HG03442 (cell line): ENCODE results near the gene MGAT5B.

Source experiments
- ATAC-seq: cut with Tn5 transposase; IDR thresholded peaks from one replicate; pipeline ENCODE4 v1.9.1; 2021; ENCODE audit warnings: mild to moderate bottlenecking, moderate library complexity; ENCODE audit not compliant: unreplicated experiment

Gene MGAT5B

GRCh38 chr17:76903631-76904030, 35.4 kb downstream of the MGAT5B start:
- no peak for ATAC-seq

GRCh38 chr17:76904116-76904515, 35.9 kb downstream of the MGAT5B start:
- ATAC-seq: no peak

GRCh38 chr17:76905036-76905435, 36.8 kb downstream of the MGAT5B start:
- no peak for ATAC-seq

GRCh38 chr17:76905836-76906235, 37.6 kb downstream of the MGAT5B start:
- ATAC-seq: no peak

- no peak for ATAC-seq
Observed at GRCh38 chr17:76906463-76906862, 38.3 kb downstream of the MGAT5B start.

- no peak for ATAC-seq
Observed at GRCh38 chr17:76907352-76907751, 39.1 kb downstream of the MGAT5B start.

GRCh38 chr17:76909971-76910760, 42.0 kb downstream of the MGAT5B start:
- ATAC-seq: no peak

- ATAC-seq: no peak
Observed at GRCh38 chr17:76911299-76912017, 43.3 kb downstream of the MGAT5B start.

- ATAC-seq: no peak
Observed at GRCh38 chr17:76912421-76913164, 44.4 kb downstream of the MGAT5B start.

GRCh38 chr17:76914937-76915336, 46.7 kb downstream of the MGAT5B start:
- no peak for ATAC-seq

GRCh38 chr17:76915840-76916510, 47.8 kb downstream of the MGAT5B start:
- no peak for ATAC-seq

GRCh38 chr17:76917829-76918228, 49.6 kb downstream of the MGAT5B start:
- ATAC-seq: no peak

- ATAC-seq: no peak
Observed at GRCh38 chr17:76918811-76919210, 50.6 kb downstream of the MGAT5B start.

GRCh38 chr17:76920364-76921139, 52.3 kb downstream of the MGAT5B start:
- ATAC-seq: no peak

GRCh38 chr17:76921340-76922036, 53.3 kb downstream of the MGAT5B start:
- no peak for ATAC-seq

GRCh38 chr17:76922084-76922483, 53.9 kb downstream of the MGAT5B start:
- no peak for ATAC-seq

GRCh38 chr17:76922967-76923366, 54.8 kb downstream of the MGAT5B start:
- no peak for ATAC-seq

- no peak for ATAC-seq
Observed at GRCh38 chr17:76923491-76923890, 55.3 kb downstream of the MGAT5B start.
